GM12878 (cell line): ENCODE data around the gene PIMREG. TPM values are rescaled to one million over a fixed set of nuclear protein-coding genes. Genes with fewer than 3 reads are reported as not detected.

Source experiments
- ATAC-seq: fragments of 200-7000 bp; cut with Tn5 transposase; 3 replicates; pipeline ENCODE4 v1.9.1; 2020; ENCODE audit warnings: mild to moderate bottlenecking, moderate library complexity
- BruUV-seq: library from RNA; stranded (reverse); fragments of 400-500 nt; replicated peaks from 2 replicates; lab custom pipeline; 2021; lab: Mats Ljungman, UMichigan
- CTCF ChIA-PET: fragments of 300-600 bp; sonication (Branson Sonifier 250); formaldehyde crosslinking; extraction: SDS; loops from one replicate; lab custom pipeline; 2021; ENCODE audit warnings: inconsistent platforms; lab: Yijun Ruan, JAX
- POLR2A ChIA-PET: fragments of 350-600 bp; formaldehyde crosslinking; extraction: SDS; loops from one replicate; lab custom pipeline; 2021; ENCODE audit warnings: inconsistent platforms; lab: Charles Lee
- RAD21 ChIA-PET: fragments of 300-600 bp; sonication (Branson Sonifier 250); formaldehyde crosslinking; loops from one replicate; lab custom pipeline; 2023; ENCODE audit warnings: antibody characterized with exemption; ENCODE audit not compliant: unreplicated experiment; lab: Charles Lee
- SMC1A ChIA-PET: fragments of 300-600 bp; sonication (Branson Sonifier 250); formaldehyde crosslinking; loops from one replicate; lab custom pipeline; 2023; ENCODE audit not compliant: unreplicated experiment, uncharacterized antibody; lab: Charles Lee
- DNase-seq: peaks from one replicate; pipeline ENCODE4 v3.0.0-alpha.2; 2011; ENCODE audit warnings: low read depth, low spot score
- FAIRE-seq: peaks from 3 replicates; lab custom pipeline; 2011; peaks lifted over from hg19 to GRCh38; lab: Jason Lieb, UNC
- H2AFZ ChIP-seq: 2 replicates; pipeline ENCODE4 v1.6.0; 2011; ENCODE audit warnings: low read depth, low read length, control low read depth; ENCODE audit not compliant: control insufficient read depth
- H3K27ac ChIP-seq: 2 replicates; pipeline ENCODE4 v1.5.1; 2011; ENCODE audit warnings: control low read depth; ENCODE audit not compliant: control insufficient read depth, insufficient read depth
- H3K27me3 ChIP-seq, 2 experiments: replicated peaks in 1 of 2; 2 replicates each; pipeline versions ENCODE4 v1.6.0 to v1.6.1; 2011; ENCODE audit warnings: low read length in 1 of 2; ENCODE audit not compliant: control insufficient read depth in 2 of 2, insufficient read depth in 2 of 2
- H3K36me3 ChIP-seq, 2 experiments: 2 replicates each; pipeline ENCODE4 v1.5.1; 2011; ENCODE audit warnings: low read length in 1 of 2; ENCODE audit not compliant: control insufficient read depth in 2 of 2, insufficient read depth in 2 of 2
- H3K4me1 ChIP-seq: 2 replicates; pipeline ENCODE4 v1.6.1; 2011; ENCODE audit warnings: mild to moderate bottlenecking, low read length, moderate library complexity, mixed read lengths; ENCODE audit not compliant: control insufficient read depth, insufficient read depth
- H3K4me2 ChIP-seq: 2 replicates; pipeline ENCODE4 v1.6.0; 2011; ENCODE audit warnings: control low read depth; ENCODE audit not compliant: control insufficient read depth, insufficient read depth
- H3K4me3 ChIP-seq: fragments of 200-600 bp; sonication (generic); 2 replicates; pipeline ENCODE4 v1.5.1; 2016
- H3K79me2 ChIP-seq: 2 replicates; pipeline ENCODE4 v1.6.0; 2011; ENCODE audit warnings: low read length; ENCODE audit not compliant: control insufficient read depth, insufficient read depth
- H3K9ac ChIP-seq: 2 replicates; pipeline ENCODE4 v1.8.0; 2011; ENCODE audit warnings: low read length, control low read depth, mixed read lengths; ENCODE audit not compliant: control insufficient read depth, insufficient read depth
- H3K9me3 ChIP-seq: replicated peaks from 3 replicates; pipeline ENCODE4 v1.5.1; 2011; ENCODE audit warnings: mild to moderate bottlenecking, low read length; ENCODE audit not compliant: control insufficient read depth, insufficient read depth
- H4K20me1 ChIP-seq: 2 replicates; pipeline ENCODE4 v1.6.0; 2011; ENCODE audit not compliant: control insufficient read depth, insufficient read depth
- DPF2 ChIP-seq: fragments of 450-650 bp; IDR thresholded peaks from 2 replicates; pipeline ENCODE4 v1.6.1; 2017; ENCODE audit warnings: mild to moderate bottlenecking
- EGR1 ChIP-seq, 2 experiments: IDR thresholded peaks; 1 replicate in 1 of 2; 2 replicates in 1 of 2; pipeline ENCODE4 v1.6.1; 2011 to 2012; ENCODE audit warnings: low read depth in 2 of 2, low read length in 2 of 2, borderline replicate concordance in 1 of 2, mild to moderate bottlenecking in 1 of 2, moderate library complexity in 1 of 2
- HCFC1 ChIP-seq: fragments of 150-350 bp; IDR thresholded peaks from 2 replicates; pipeline ENCODE4 v1.6.1; 2014; ENCODE audit warnings: low read length
- MXI1 ChIP-seq: fragments of 150-350 bp; IDR thresholded peaks from 2 replicates; pipeline ENCODE4 v1.6.1; 2011; ENCODE audit warnings: low read depth, mild to moderate bottlenecking, inconsistent platforms, low read length, improper control_type of control experiment
- NFYB ChIP-seq: IDR thresholded peaks from 2 replicates; pipeline ENCODE4 v1.6.1; 2011; ENCODE audit warnings: low read depth, mild to moderate bottlenecking, low read length, improper control_type of control experiment, moderate library complexity; ENCODE audit not compliant: insufficient read depth
- NR2C2 ChIP-seq: IDR thresholded peaks from 2 replicates; pipeline ENCODE4 v1.6.1; 2011; ENCODE audit warnings: borderline replicate concordance, low read depth; ENCODE audit not compliant: control insufficient read depth, insufficient read length
- NRF1 ChIP-seq: conservative IDR thresholded peaks from 2 replicates; pipeline ENCODE4 v1.6.1; 2011; ENCODE audit warnings: mild to moderate bottlenecking, low read depth, low read length, improper control_type of control experiment
- PAX8 ChIP-seq: fragments of 450-650 bp; IDR thresholded peaks from 2 replicates; pipeline ENCODE4 v1.6.1; 2017; ENCODE audit warnings: mild to moderate bottlenecking, moderate library complexity
- SIN3A ChIP-seq: IDR thresholded peaks from 2 replicates; pipeline ENCODE4 v1.6.1; 2012; ENCODE audit warnings: low read depth, low read length, improper control_type of control experiment
- STAT1 ChIP-seq: fragments of 450-650 bp; conservative IDR thresholded peaks from 2 replicates; pipeline ENCODE4 v1.6.1; 2014; ENCODE audit warnings: antibody characterized with exemption, mild to moderate bottlenecking
- WRNIP1 ChIP-seq: IDR thresholded peaks from 2 replicates; pipeline ENCODE4 v1.6.1; 2011; ENCODE audit warnings: low read depth, low read length, improper control_type of control experiment, borderline replicate concordance
- YBX1 ChIP-seq: fragments of 450-650 bp; IDR thresholded peaks from 2 replicates; pipeline ENCODE4 v1.6.1; 2016; ENCODE audit warnings: antibody characterized with exemption
- YY1 ChIP-seq: IDR thresholded peaks from 2 replicates; pipeline ENCODE4 v1.6.1; 2011; ENCODE audit warnings: low read depth, mild to moderate bottlenecking, low read length
- ZBTB4 ChIP-seq: fragments of 450-650 bp; formaldehyde crosslinking; IDR thresholded peaks from 2 replicates; pipeline ENCODE4 v1.4.0; 2022; ENCODE audit warnings: mild to moderate bottlenecking, moderate library complexity
- ZNF622 ChIP-seq: fragments of 450-650 bp; IDR thresholded peaks from 2 replicates; pipeline ENCODE4 v1.6.1; 2017; ENCODE audit warnings: mild to moderate bottlenecking, inconsistent platforms
- ZNF687 ChIP-seq: fragments of 450-650 bp; IDR thresholded peaks from 2 replicates; pipeline ENCODE4 v1.6.1; 2017; ENCODE audit warnings: mild to moderate bottlenecking, moderate library complexity
- WGBS: methylation state at CpG from one replicate; pipeline ENCODE4 v1.1.6; 2016; ENCODE audit warnings: low lambda C conversion rate; ENCODE audit not compliant: insufficient replicate concordance, insufficient coverage; ENCODE audit errors: missing lambda C conversion rate; 5-methylcytosine and 5-hydroxymethylcytosine counted together
- in situ Hi-C: fragments of 300-500 bp; cut with MboI; formaldehyde crosslinking; loops from 9 replicates; pipeline ENCODE4 v1.14.3; 2018; ENCODE audit warnings: mixed read lengths
- intact Hi-C: fragments of 100-400 bp; cut with micrococcal nuclease; formaldehyde crosslinking; loops from one replicate; pipeline ENCODE4 v1.14.2; 2022; ENCODE audit not compliant: unreplicated experiment
- polyA plus RNA-seq, 11 experiments: library from polyadenylated mRNA; depleted of rRNA in 4 of 11; unstranded in 6 of 11; stranded (reverse) in 5 of 11; fragments of >200 nt; fragmentation: Nextera tagmentation in 4 of 11; fragmentation: Illumina TruSeq in 1 of 11; extraction: Ambion mirVana in 4 of 11; extraction: Trizol in 1 of 11; gene quantifications; 1 replicate in 1 of 11; 2 replicates in 10 of 11; pipeline versions ENCODE4 v1.2.1 to v1.2.3, GENCODE V29; 2011 to 2016; ENCODE audit warnings: inconsistent platforms in 2 of 11, missing spikeins in 2 of 11, low read depth in 1 of 11
- total RNA-seq, 4 experiments: library from RNA; depleted of rRNA in 3 of 4; stranded (reverse); fragments of >200 nt in 3 of 4; fragmentation: Illumina TruSeq in 1 of 4; extraction: Trizol in 1 of 4; gene quantifications; 2 replicates each; pipeline versions ENCODE4 v1.2.1 to v1.2.3, GENCODE V29; 2013 to 2021
- TF ChIP-seq, protein P1 (sequence below): IDR thresholded peaks from 2 replicates; pipeline ENCODE4 v1.6.1; 2012; ENCODE audit warnings: low read depth, low read length, improper control_type of control experiment

PIMREG gene
- total and polyA plus RNA-seq, 10 of the 15 experiments (the other 5 are each of a cell fraction or from before 2014, with no cell fraction given) = 2.8 to 35.8 (median 25.2) TPM

DNA sequence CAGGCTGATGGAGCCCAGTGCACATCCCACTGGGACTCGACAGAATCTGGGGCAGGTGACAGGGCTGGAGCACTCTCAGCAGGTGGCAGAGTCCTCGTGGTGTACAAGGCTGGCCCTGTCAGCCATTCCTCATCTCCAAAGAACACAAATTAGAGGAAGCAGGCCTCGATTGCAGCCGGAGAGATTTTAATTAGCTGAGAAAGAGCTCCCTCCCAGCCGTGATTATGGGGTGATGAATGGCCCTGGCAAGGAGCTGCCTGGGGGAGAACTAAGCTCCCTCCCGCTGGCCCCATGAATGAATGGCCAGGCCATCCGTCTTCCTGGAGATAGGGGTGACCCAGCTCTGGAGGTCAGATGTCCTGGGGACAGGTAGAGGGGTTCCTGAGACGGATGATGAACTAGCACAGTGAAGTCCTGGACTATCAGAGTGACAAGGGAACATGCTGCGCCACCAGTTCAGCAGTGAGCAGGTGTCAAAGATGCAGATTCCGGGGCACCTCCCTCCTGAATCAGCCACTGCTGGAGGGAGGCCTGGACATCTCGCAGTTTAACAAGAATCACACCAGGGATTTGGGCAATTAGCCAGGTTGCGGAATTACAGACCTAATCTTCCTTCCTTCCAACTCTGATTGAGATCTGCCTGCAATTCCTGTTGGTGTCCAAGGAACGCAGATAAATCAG lies 35.5 kb downstream of the PIMREG start:
- Histone ChIP-seq H3K27ac (no peak overlapping the region), H3K9me3 (no peaks in the 10 kb centered on the region), H3K79me2 (no peaks in the 10 kb centered on the region), H4K20me1 (no peaks in the 10 kb centered on the region), H2AFZ (no peak overlapping the region), H3K4me1 (no peaks in the 10 kb centered on the region), H3K27me3 (peaks cover 0 to 10% of the 10 kb centered on the region in 2 experiments; a peak in 3 of 4 replicates), H3K9ac (no peak overlapping the region), H3K4me3 (no peak overlapping the region), H3K4me2 (no peak overlapping the region), H3K36me3 (no peaks in the 10 kb centered on the region)
- no peak for FAIRE-seq
- no peak for ATAC-seq
- DNase-seq = no peak
- 21% methylated on average over 13 of the region's 13 CpGs for WGBS
- ChIA-PET SMC1A (no interaction called here), POLR2A (no interaction called here), RAD21 (no interaction called here), CTCF (interaction anchor here (1.1 kb wide), 1 partner anchor 8 kb away, joined by 4 read pairs; no protein-coding TSS in a partner anchor)
- intact Hi-C loops (no loop called here), in situ Hi-C loops (no loop called here)
- BruUV-seq = no TSS peak
- TF ChIP-seq STAT1 (no peak), MXI1 (no peak), NR2C2 (no peak), NRF1 (no peak), ZBTB4 (CRISPR knock-in tag) (no peak), DPF2 (no peak), HCFC1 (no peak), EGR1 (IDR thresholded peaks at IDR 0.05; ENCODE audit: borderline replicate concordance in 1 of 2, low read depth in 2 of 2, low read length in 2 of 2) (no peak), PAX8 (no peak), SIN3A (no peak), WRNIP1 (no peak), ZNF687 (no peak), NFYB (no peak), ZNF622 (no peak), YBX1 (no peak), YY1 (no peak)
- TF ChIP-seq, protein P1, sequence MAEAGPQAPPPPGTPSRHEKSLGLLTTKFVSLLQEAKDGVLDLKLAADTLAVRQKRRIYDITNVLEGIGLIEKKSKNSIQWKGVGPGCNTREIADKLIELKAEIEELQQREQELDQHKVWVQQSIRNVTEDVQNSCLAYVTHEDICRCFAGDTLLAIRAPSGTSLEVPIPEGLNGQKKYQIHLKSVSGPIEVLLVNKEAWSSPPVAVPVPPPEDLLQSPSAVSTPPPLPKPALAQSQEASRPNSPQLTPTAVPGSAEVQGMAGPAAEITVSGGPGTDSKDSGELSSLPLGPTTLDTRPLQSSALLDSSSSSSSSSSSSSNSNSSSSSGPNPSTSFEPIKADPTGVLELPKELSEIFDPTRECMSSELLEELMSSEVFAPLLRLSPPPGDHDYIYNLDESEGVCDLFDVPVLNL = no peak
